SHP77 treated with DMSO at 0.1 percent for 48 hours (cell line): ENCODE measurements around the gene EFCAB8.

ENCODE experiments used
- DNase-seq: peaks from one replicate; lab custom pipeline; 2025; lab: John Stamatoyannopoulos, UW

EFCAB8 gene

DNA sequence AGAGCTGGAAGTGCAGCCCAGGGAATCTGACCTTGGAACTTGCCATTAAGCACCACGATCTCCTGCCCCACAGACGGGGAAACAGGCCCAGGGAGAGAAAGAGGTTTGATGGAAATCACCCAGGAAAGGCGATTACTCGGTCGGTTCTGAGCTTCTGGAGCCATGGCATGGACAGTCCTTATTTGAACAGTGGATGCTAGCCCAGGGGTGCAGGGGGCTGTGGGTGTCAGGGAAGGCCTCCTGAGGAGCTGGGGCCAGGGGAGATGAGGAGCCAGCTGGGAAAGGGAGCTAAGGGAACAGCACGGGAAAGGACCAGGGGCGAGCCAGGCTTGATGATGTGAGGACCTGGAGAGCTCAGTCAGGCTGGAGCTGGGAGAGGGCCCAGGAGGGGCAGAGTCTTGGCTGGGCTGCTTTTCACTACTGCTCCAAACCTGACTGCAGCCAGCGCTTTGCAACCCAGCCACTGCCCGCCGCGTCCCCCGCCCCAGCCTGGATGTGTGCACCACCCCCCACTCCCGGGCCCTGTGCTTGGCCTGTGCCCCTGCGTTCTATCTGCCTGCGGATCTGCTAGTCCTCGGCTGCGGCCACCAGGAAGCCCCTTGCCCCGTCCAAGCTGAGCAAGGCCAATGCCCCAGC lies 127.7 kb downstream of the EFCAB8 start:
- no peak for DNase-seq

GRCh38 chr20:32987044-32987825 lies 128.5 kb downstream of the EFCAB8 start:
- no peak for DNase-seq

DNA sequence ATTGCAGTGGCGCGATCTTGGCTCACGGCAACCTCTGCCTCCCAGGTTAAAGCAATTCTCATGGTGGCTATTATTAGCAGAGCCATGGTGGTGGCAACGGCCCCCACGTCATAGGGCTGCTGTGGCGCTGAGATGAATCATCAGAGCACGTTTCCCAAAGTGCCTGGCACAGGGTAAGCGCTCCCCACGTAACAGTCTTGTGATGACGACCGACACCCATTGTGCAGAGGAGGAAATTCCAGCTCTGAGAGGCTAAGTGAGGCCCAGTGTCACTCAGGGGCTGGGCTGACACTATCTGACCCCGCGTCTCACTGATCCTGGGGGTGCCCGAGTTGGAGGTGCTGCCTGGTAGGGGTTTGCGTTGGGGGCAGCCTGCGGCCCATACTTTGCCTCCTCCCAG lies 129.3 kb downstream of the EFCAB8 start:
- no peak for DNase-seq

DNA sequence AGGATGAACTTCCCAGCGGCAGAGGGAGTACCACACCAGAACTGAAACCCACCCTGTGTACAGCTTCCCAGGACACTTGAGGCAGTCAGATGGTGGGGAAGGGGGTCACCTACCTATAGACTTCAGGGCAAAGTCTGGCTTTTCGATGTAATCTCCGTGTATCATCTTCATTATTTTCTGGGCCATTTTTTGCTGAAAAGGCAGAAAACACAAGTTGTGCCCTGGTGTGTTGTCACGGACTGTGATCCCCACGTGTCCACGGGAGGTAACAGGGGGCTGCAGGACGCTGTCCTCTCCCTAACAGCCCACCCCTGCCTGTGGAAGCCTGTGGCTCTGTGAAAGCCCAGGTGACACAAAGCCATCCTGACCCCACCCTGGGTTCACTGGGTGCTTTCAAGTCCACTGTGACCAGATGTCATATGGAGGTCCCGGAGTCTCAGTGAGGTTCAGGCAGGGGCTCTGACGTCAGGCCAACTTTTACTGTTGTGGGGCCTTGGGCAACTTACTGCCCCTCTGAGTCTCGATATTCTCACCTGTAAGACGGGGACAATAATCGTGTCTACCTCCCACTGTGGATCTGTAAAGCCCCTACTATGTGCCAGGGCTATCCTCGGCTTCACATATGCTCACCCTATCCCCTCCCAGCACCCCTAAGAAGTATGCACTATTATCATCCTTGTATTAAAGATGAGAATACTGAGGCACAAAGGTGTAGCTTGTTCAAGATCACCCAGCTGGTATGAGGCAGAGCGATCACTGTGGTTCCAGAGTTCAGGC lies 131.0 kb downstream of the EFCAB8 start:
- DNase-seq = no peak

DNA sequence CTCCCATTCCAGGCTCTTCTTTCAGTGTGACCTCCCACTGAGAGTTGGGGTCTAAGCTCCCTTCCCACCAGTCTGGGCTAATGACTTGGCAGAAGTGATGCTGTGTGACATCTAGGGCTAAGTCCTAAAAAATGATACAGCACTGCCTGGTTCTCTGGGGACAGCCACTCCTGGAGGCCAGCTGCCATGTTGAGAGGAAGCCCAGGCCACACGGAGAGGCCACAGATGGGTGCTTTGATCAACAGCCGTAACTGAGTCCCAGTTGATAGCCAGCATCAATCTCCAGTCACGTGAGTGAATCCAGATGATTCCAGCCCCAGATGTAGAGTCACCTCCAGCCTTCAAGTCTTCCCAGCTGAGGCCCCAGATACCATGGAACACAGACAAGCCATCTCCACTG lies 131.7 kb downstream of the EFCAB8 start:
- no peak for DNase-seq

DNA sequence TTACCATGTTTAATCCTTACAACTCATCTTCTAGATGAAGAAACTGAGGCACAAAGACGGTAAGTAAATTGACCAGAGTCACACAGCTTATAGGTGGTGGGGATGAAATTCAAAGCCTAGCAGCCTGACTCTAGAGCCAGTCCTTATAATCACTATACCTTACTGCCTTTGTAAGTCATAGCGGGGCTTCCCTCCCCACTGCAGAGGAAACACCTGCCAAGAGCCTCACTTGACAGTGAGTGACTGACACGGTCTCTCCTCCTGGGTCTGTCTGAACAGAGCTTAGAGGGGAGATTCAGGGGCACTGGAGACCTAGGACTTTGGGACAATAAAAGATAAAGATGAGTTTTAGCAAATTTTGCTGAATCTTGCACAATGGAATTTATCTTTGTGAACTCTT lies 132.7 kb downstream of the EFCAB8 start:
- no peak for DNase-seq

- no peak for DNase-seq
Measured at GRCh38 chr20:32991792-32992641, 133.3 kb downstream of the EFCAB8 start.

GRCh38 chr20:32993496-32994050 lies 134.8 kb downstream of the EFCAB8 start:
- DNase-seq = no peak

- no peak for DNase-seq
Measured at GRCh38 chr20:32995802-32996201, 137.1 kb downstream of the EFCAB8 start.

DNA sequence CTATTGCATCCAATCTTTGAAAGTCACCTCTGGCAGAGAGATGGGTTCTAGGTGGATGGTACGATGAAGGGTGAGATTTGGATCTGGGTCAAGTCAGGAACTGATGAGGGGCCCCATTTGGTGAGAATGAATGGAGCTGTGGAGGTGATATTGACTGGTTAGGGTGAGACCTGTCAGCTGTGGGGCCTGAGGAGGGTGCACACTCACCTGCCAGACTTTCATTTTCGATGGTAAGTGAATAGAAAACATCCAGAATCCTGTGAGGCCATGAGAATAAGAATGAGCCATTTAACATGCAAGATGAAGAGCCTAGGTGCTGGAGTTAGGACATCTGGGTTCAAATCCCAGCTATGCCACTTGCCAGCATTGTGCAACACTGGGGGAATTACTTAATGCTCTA lies 138.7 kb downstream of the EFCAB8 start:
- DNase-seq = no peak

DNA sequence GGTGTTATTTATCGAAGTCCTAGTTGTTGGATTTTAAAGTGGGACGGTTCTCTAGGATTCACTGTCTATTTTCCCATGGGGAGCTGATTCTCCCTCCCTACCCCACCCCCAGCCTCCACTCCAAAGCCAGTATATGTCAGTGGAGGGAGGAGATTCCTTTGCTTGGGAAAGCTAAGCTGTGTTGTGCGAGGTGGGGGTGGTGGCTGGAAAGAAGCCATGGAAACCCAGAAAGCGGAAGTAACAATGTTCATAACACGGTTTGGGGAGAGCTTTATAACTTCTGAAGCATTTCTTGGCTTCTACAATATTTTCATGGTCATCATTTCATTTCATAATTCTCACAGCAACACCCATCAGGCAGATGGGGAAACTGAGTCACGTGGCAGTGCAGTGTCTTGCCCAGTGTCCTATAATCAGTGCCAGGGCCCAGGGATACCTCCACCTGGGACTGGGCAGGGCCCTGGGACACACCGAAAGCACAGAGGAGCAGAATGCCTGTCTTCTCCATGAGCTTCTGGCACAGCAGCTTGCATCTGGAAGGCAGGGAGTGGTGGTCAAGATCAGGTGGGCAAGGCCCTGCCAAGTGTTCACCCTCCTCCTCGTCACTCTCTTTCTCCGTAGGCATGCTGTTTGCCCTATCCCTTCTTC lies 141.0 kb downstream of the EFCAB8 start:
- DNase-seq = no peak

DNA sequence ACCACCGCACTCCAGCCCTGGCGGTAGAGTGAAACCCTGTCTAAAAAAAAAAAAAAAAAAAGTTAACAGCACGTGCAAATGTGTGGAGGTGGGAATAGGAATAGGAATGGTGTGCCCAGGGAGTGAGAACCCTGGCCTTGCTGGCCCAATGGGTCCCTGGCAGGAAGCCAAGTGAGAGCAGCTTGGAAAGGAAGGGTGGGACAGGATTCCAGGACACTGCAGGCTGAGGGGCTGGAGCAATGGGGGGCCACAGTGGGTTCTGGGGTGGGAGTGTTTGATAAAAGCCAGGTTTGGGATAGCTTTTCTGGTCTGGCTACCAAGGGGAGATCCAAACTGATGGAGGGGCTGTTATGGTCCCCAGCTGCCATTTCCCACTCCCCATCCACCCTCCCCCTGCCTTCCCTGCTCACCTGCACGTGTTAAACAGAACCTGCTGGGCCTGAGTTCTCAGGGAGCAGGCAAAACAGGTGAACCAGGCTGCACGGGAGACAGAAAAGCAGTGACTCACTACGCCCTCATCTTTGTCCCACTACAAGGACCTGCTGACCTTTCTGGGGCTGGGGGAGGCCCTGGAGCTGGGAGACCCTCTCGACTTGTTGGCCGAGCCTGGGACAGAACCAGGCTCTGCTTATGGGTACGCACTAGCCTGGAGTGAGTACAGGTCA lies 142.2 kb downstream of the EFCAB8 start:
- no peak for DNase-seq

- DNase-seq = no peak
Measured at GRCh38 chr20:33002087-33002808, 143.5 kb downstream of the EFCAB8 start.

DNA sequence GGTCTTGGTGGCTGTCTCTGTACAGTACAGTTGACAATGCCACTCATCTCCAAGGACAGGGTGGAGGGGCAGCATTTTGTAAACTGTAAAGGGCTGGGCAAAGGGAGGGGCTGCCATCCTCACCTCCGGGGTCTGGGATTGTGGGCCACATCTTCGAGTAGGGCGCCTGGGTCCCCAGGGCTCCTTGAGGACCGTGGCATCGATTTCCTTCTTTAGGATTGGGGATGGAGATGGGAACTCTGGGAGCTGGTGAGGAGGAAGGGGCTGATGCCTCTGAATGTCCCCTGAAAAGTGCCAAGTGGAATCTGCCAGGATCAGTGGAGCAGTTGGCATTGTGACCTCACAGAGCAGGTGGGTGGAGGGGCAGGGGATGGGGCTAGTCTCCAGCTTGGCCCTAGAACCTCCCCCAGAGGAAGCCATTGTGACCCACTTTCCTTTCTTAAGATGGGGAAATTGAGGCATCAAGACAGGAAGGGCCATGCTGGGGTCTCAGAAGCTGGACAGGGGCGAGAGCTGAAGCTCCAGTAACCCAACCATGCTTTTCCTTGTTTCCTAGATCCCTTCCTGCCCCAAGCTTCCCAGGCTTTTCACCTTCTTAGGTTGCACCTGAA lies 145.5 kb downstream of the EFCAB8 start, which contains the start of gene SUN5:
Gene SUN5, minus strand, starts transcription at position 293 of the 611 bp plus-strand sequence. Its CDS starts 93 bp downstream, at position 200.
- no peak for DNase-seq

DNA sequence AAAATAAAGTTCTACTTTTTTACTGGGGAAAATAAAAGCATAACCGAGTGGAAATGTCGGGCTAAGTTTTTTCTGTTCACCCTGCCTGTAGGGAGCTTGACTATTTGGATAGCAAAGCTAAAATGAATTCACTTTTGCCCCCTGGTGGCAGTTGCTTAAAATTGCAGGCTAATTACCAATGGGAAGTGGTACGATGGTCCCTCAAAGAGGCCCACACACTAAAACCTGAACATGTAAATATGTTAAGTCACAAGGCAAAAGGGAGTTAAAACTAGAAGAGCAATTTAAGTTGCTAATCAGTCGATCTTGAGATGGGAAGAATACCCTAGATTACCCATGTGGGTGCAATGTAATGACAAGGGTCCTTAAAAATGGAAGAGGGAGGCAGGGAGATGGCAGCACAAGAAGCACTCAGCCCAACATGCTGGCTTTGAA lies 146.4 kb downstream of the EFCAB8 start:
- no peak for DNase-seq

- DNase-seq = no peak
Measured at GRCh38 chr20:33005908-33006775, 147.4 kb downstream of the EFCAB8 start.

DNA sequence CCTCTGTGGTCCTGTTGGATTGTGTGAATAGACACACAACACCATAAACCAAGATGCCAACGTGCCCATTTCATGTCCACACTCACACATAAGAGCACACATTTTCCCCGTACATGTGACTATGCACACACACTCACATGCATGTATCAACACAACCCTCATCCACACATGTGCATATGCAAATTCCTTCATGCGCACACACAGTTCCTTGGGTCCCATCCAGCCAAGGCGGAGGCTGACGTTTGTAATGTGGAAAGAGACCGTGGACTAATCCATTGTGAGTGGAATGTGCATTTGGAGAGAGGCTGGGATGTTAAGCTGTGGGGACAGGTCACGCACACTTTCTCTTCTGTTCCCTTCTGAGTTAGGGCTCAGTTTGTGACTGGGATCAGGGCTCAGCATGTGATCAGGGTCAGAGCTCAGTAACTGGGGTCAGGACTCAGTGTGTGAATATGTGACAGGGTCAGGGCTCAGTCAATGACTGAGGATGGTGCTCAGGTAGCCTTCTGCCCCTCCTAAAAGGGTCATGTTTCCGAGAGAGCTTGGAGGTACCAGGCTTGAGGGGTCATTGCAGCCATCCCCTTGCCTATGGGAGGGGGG lies 148.2 kb downstream of the EFCAB8 start:
- DNase-seq = no peak
